GM18951 (cell line): ENCODE measurements around the gene EEF1B2.
"Not testable (repeated sequence)": the region's sequence is repeated elsewhere in the genome, so short reads cannot be mapped to it uniquely, and the experiment has no call there.

Experiments used
- POLR2A ChIP-seq: IDR thresholded peaks from 4 replicates; pipeline ENCODE4 v1.6.1; 2011; ENCODE audit warnings: mild to moderate bottlenecking; ENCODE audit not compliant: insufficient read length, insufficient read depth; ENCODE audit errors: extremely low read depth
- in situ Hi-C: fragments of 300-500 bp; cut with MboI; formaldehyde crosslinking; loops from one replicate; pipeline ENCODE4 v1.12.0; 2022; ENCODE audit warnings: low sequenced_read_pairs, mixed read lengths, inconsistent platforms; ENCODE audit not compliant: unreplicated experiment

Gene EEF1B2

DNA sequence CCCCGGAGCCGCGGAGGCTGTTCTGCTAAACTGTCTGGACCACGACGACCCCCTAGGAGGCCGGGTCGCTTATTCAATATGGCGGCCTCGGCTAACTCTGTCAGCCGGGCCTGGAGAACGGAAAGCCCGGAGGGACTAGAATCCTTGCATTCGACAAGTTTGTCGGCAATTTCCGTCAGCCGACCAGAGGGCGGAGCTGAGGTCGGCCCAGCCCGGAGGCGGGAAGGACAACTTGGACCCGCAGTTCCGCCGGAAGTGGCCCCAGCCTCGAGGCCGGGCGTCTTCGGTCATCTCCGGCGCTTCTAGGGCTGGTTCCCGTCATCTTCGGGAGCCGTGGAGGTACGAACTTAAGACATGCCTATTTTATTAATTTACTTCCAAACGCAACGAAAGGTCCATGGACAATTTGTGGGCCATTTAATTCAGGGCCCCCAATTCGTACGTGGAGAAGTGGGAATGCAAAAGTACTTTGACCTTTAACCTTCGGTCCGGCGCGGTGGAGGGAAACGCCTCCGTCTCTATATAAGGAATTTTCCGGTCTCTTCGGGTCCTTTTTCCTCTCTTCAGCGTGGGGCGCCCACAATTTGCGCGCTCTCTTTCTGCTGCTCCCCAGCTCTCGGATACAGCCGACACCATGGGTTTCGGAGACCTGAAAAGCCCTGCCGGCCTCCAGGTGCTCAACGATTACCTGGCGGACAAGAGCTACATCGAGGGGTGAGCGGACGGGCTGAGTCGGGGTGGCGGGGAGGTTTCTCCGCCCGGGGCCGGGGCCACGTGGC lies at the start of gene EEF1B2, which contains the start of gene NDUFS1:
EEF1B2 (plus strand) TSS at position 550 of the 779 bp plus-strand sequence; CDS start at position 635, 85 bp downstream.
NDUFS1 (minus strand) TSS at position 99 of the 779 bp plus-strand sequence. CDS start 5,766 bp downstream, outside the sequence.
- peak; percentile 68 for TF ChIP-seq POLR2A
- in situ Hi-C loops = no loop called here

GRCh38 chr2:206112108-206112507 lies 47.6 kb upstream of the EEF1B2 start:
- in situ Hi-C loops = no loop called here
- TF ChIP-seq POLR2A = no peak

DNA sequence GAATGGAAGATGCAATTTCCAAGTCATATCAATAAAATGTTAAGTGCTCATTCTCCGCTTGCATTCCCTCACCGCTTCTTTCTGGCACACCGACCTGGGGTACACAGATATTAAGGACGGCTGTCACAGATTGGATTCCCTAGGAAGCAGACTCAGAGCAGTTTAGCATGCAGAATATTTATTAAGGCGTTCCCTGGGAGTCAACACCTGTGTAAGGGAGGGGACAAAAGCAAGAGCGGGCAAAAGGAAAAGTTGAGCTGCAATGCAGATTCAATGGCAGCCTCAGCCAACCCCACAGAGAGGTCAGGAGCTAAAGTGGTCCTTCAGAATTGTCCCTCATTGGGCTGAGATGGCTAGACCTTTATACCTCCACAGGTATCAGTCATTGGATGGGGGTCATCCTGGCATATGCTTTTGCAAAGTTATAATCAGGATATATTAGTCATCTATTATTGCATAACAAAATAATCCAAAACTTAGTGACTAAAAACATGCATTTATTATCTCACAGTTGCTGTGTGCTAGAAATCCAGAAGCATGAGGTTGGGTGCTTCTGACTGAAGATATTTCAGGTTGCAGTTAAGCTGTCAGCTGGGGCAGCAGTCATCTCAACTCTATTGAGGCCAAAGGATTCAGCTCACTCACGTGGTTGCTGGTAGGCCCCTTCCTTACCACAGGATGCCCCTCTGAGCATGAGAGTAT lies 46.7 kb upstream of the EEF1B2 start:
- no peak for TF ChIP-seq POLR2A
- in situ Hi-C loops = no loop called here

- TF ChIP-seq POLR2A = no peak
- in situ Hi-C loops = no loop called here
Measured at GRCh38 chr2:206115026-206115578, 44.6 kb upstream of the EEF1B2 start.

DNA sequence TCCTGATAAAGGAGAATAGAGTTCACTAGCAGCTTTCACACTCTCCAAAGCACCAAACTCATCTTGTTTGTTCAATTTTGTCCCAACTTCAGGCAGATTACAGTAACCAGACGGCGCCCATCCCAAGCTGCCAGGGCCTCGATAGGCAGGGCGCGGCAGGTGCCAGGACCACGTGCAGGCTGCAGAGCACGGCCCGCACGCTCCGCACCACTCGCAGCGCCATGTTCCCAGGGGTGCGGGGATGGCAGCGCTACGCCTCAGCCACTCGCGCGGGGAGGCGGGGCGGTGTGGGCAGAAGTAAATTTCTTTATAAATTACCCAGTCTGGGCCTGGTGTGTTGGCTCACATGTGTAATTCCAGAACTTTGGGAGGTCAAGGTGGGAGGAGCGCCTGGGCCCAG lies 43.4 kb upstream of the EEF1B2 start:
- TF ChIP-seq POLR2A = no peak
- in situ Hi-C loops = no loop called here

DNA sequence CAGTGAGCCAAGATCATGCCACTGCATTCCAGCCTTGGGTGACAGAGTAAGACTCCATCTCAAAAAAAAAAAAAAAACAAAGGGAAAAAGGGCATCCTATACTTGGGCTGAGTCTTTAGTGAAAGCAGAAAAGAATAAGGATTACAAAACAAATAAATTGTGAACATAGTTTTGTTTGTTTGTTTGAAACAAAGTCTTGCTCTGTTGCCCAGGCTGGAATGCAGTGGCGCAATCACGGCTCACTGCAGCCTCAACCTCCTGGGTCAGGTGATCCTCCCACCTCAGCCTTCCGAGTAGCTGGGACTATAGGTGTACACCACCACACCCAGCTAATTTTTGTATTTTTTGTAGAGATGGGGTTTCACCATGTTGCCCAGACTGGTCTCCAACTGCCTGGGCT lies 37.1 kb upstream of the EEF1B2 start:
- in situ Hi-C loops = not testable (repeated sequence)

- in situ Hi-C loops = no loop called here
- no peak for TF ChIP-seq POLR2A
Measured at GRCh38 chr2:206125901-206126300, 33.8 kb upstream of the EEF1B2 start.

- TF ChIP-seq POLR2A = no peak
- in situ Hi-C loops = no loop called here
Measured at GRCh38 chr2:206127656-206128055, 32.0 kb upstream of the EEF1B2 start.

DNA sequence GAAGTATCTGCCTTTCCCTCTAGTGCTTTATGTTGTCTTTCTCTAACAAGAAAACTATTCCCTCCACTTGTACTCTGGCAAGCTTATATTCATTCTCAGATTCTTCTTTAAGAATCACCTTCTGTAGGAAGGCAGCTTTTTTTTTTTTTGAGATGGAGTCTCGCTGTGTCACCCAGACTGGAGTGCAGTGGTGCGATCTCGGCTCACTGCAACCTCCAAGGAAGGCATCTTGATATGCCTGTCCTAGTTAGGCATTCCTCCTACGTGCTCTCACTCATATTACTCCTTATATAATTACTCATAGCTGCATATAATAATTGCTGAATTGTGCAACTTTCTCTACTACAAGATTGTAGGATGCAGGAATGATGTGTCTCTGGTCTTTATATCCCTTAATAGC lies 16.2 kb upstream of the EEF1B2 start:
- in situ Hi-C loops = no loop called here
- TF ChIP-seq POLR2A = no peak

DNA sequence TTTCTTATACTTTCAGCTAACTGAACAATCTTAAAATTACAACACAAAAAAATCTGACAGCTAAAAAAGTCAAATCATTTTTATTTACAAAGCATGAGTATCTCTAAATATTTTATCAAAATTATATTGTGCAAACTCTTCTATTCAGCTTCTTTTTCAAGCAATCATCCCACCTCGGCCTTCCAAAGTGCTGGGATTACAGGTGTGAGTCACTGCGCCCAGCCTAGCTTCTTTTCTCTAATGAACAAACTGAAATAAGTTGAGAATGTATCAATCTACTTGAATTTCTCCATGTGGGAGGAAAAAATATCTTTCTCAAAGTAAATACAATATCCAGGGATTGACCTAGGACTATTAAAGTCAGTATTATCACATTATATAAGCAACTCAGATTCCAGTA lies 15.3 kb upstream of the EEF1B2 start:
- TF ChIP-seq POLR2A = no peak
- in situ Hi-C loops = no loop called here

GRCh38 chr2:206145665-206146064 lies 14.0 kb upstream of the EEF1B2 start:
- no peak for TF ChIP-seq POLR2A
- in situ Hi-C loops = no loop called here

GRCh38 chr2:206149330-206149729 lies 10.4 kb upstream of the EEF1B2 start:
- TF ChIP-seq POLR2A = no peak
- in situ Hi-C loops = no loop called here

DNA sequence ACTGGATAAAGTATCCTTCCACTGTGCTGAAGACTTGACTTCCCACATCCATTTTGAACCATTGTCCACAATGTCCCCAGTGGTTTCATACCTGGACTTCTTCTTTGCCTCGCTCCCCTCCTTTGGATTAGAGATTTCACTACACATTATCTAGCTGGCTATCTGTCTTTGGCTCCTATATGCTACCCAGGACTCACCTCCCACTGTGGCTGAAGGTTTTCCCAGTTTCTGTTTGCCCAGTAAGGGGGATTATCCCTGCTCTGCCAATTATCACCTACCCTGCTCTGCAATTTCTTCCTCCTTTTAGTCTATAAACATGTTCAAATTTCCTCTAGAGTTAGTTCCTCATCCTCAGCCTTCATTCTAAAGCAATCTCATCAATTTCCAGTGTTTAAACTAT lies 9.5 kb upstream of the EEF1B2 start:
- in situ Hi-C loops = no loop called here

GRCh38 chr2:206150631-206151030 lies 9.1 kb upstream of the EEF1B2 start:
- no peak for TF ChIP-seq POLR2A
- in situ Hi-C loops = no loop called here

More for the DNA sequence above, 9.5 kb upstream of the EEF1B2 start:
- TF ChIP-seq POLR2A = no peak
